Stimulated activated CD4-positive, alpha-beta T cell treated with anti-CD3 and anti-CD28 coated beads, Interleukin-2, amount 100 ng/mL, for 48 hours (primary cell): ENCODE measurements around the gene INPP5A.
"Not testable (repeated sequence)": the region's sequence is repeated elsewhere in the genome, so short reads cannot be mapped to it uniquely, and the experiment has no call there.

Experiments
- DNase-seq, 2 donors: peaks; one replicate each; pipeline ENCODE4 v3.0.0-alpha.2; 2020

Gene INPP5A

DNA sequence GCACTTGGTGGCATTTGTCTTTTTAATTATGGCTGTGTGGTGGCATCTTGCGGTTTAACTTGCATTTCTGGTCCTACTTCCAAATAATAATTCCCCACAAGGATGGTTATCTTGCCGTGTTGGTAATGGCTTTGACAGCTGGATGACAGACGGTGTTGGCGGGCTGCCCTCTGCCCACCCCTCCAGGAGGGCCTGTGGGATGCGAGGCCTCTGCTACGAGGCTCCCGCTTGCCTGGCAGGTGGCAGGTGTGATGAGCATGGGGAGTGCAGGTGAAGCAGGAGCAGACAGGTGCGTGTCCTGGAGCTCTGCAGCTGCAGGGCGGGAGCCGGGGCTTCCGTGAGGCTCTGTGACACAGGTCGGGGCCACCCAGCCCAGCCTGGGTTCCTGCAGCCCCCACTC lies 11.8 kb downstream of the INPP5A start:
- no peak for DNase-seq

DNA sequence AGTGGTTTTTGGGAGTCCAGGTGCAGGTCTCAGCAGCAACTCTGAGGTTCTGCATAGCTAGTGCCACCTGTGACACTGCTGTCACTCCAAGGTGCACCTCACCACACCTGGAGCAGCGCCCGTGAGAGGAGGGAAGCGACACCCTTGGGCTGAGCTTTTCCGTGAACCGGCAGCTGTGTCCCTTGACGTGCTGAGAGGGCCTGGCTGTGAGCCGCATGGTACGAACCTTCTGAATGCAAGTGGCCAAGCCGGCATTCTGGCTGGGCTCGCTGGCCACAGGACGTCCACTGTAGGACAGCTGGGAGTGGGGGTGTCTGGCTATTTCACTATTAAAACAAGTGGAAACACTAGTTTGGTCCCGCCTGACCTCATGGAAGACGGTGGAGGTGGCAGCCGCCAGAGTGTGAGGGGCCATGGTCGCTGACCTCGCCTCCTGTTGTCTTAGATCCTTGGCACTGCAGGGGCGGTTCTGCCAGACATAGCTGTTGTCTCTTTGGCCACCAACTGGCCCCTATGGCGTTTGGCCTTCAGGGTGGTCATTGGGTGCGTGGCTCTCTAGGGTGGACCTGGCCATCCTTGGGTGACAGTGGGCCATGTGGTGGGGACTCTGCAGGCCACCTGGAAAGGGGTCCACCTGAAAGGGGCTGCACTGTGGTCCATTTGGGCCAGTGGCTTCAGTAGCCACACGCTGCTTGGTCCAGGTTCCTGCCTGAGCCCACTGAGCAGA lies 12.9 kb downstream of the INPP5A start:
- no peak for DNase-seq

DNA sequence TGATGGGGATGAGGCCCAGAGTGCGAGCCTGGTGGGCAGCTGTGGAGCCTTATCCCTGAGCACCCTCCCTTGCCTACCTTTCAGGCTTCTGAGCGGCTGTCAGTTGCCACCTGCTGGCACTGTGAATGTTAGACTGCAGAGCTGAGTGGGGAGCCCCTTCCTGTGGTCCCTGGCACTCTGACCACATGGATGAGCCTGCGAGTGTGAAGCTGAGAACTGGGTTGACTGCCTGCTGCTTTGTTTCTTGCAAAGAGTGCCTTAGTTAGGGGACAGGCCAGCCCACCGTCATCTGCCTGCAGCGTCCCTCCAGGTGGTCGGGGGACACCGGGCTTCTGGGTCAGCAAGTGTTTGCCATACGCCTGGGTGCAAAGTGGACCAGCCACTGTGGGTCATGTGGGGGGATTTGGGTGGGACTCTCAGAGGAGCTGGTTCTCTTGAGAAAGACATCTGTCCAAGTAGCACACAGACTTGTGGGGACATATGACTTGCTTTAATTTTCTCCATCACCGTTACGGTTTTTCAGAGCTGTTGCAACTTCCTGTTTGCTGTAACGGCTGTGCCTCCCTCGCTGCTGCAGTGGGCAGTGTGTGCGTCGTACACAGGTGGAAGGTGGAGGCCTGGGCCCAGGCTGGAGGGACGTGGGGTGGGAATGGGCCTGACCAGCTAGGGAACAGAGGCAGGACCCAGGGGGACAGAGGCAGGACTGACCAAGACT lies 13.7 kb downstream of the INPP5A start:
- no peak for DNase-seq

- DNase-seq = no peak
These were observed 14.2 kb downstream of the INPP5A start for GRCh38 chr10:132551808-132552130.

GRCh38 chr10:132552635-132553034 lies 15.0 kb downstream of the INPP5A start:
- not testable (repeated sequence) for DNase-seq

GRCh38 chr10:132553568-132553967 lies 16.0 kb downstream of the INPP5A start:
- DNase-seq = not testable (repeated sequence)

- no peak for DNase-seq
These were observed 16.7 kb downstream of the INPP5A start for GRCh38 chr10:132554053-132554990.

GRCh38 chr10:132554991-132555647 lies 17.5 kb downstream of the INPP5A start:
- no peak for DNase-seq

- DNase-seq = no peak
These were observed 18.3 kb downstream of the INPP5A start for GRCh38 chr10:132555648-132556575.

- no peak for DNase-seq
These were observed 19.4 kb downstream of the INPP5A start for GRCh38 chr10:132556994-132557441.

DNA sequence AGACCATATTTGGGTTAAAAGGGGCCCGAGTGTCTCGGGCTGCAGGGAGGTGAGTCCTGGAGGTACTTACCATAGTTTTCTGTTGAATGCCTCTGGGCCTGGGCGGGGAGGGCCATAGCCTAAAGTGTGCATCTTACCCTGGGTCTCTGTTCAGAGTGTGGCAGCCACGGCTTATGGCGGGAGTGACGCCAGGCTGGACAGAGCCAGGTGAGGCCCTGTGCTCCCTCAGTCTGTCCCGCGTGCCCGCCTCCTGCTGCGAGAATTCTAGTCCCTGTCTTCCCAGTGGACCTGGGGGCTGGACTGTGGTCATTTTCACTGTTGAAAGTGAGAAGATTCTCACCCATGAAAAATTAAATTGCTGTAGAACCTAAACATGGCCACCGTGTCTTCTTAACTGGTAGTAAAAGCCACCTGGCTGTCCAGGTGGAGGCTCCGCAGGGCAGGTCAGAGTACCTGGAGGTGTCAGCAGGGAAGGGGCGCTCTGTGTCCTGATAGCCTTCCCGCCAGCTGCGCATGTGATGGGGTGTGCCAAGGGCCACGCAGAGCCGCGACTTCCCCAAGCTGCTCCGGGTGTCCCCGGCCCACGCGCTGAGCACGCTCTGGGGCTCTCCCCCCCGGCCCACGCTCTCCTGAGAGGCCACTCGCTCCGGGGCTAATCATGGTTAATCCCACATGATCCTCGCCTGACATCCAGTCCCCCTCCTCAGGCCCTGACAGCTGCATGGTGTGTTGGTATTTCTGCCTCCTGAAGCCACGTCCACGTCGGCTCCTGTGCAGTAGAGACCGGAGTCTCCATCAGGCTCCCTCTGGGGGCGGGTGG lies 20.3 kb downstream of the INPP5A start:
- no peak for DNase-seq

DNA sequence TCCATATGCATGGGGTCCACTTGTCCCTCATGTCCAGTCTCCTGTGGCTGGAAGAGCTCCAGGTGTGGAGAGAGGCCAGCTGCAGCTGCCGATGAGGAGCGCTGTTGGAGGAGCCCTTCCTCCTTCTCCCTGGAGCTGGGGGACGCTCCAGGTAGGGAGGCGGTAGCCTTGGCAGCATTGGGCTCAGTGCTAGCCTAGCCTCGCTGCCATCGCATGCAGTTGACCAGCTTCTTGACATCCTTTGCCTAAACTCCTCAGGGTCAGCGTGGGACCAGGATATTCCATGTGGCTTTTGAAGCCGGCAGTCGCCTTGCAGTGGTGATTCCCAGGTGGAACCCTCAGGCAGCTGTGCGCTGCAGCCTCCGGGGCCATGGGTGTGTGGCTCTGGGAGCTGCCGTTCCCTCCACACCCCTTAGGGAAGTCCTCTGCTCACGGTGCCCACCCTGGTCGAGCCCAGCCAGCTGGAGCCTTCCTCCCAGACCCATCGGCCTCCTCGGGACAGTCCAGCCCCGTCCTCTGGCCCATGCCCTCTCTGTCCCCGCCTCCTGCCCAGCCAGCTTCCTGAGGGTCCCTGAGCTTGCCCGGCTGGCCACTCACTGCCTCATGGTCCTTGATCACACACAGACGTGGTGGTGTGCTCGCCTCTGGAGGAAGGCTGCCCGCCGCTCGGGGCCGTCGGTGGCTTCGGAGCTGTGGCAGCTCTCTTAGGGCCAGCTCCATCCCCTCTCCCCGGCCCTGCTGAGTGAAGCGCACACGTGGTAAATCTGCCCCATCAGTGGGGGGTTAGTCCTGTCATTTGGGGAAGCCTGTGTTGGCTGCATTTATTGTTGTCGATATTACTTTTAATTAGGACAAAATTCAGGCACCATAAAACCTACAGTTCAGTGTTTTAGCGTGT lies 21.2 kb downstream of the INPP5A start:
- DNase-seq = no peak

- no peak for DNase-seq
These were observed 22.0 kb downstream of the INPP5A start for GRCh38 chr10:132559538-132559937.

DNA sequence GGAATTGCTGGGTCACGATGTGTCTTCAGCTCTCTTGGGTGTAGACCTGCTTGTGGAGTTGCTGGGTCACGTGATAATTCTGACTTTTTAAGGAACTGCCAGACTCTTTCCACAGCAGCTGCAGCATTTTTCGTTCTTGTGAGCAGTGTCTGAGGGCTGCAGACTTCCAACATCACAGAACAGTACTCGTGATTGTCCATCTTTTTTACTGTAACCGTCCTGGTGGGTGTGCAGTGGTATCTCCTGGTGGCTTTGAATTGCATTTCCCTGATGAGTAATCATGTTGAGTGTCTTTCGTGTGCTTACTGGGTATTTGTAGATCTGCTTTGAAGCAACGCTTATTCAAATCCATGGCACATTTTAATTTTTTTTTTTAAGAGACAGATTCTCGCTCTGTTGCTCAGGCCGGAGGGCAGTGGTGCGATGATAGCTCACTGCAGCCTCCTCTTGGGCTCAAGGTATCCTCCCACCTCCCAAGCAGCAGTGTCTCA lies 22.7 kb downstream of the INPP5A start:
- DNase-seq = no peak

- no peak for DNase-seq
These were observed 24.8 kb downstream of the INPP5A start for GRCh38 chr10:132562177-132562915.

DNA sequence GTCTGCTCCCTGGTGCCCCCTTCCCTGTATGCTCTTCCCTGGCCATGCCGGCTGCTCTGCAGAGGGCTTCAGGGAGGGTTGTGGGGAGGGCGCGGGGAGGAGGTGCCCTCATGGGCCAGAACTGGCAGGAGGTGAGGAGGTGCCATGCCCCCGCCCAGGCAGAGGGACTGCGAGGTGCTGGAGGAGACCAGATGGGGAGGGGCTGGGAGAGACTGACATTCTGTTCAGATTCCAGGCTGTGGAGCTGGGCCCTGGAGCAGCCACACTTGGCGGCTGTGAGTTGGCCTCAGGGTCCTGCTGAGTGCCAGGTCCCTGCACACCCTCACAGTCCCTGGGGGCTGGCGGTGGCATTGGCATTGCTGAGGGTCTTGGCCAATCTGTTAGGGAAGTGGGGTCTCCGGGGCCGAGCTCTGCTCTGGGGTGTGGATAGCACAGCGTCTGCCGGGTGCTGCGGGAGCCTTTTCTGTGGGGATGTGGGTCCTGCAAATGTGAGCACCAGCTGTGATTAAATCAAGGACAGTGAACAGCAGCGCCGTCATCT lies 25.4 kb downstream of the INPP5A start:
- no peak for DNase-seq

- DNase-seq = no peak
These were observed 26.1 kb downstream of the INPP5A start for GRCh38 chr10:132563485-132564248.

GRCh38 chr10:132564249-132564605 lies 26.6 kb downstream of the INPP5A start:
- no peak for DNase-seq
